ENCODE data around the gene NLGN1.

DNA sequence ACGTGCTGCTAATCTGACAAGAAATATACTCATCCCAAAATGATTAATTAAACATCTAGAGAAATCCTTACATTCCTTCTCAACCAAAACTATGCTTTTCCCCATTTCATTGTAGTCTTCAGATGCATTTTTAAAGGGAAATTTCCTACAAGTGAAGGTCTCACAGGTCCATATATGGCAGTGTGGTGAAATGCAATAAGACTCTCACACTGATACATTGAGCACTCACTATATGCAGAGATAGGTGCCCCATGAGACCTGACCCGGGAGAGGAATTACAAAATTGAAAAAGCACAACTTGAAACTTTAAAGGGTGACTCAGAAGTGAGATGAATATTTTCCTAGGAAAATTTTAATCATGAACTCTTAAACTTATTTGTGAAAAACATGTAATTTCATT lies 832.4 kb downstream of the NLGN1 start:
- TF ChIP-seq, protein P1, sequence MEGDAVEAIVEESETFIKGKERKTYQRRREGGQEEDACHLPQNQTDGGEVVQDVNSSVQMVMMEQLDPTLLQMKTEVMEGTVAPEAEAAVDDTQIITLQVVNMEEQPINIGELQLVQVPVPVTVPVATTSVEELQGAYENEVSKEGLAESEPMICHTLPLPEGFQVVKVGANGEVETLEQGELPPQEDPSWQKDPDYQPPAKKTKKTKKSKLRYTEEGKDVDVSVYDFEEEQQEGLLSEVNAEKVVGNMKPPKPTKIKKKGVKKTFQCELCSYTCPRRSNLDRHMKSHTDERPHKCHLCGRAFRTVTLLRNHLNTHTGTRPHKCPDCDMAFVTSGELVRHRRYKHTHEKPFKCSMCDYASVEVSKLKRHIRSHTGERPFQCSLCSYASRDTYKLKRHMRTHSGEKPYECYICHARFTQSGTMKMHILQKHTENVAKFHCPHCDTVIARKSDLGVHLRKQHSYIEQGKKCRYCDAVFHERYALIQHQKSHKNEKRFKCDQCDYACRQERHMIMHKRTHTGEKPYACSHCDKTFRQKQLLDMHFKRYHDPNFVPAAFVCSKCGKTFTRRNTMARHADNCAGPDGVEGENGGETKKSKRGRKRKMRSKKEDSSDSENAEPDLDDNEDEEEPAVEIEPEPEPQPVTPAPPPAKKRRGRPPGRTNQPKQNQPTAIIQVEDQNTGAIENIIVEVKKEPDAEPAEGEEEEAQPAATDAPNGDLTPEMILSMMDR (IDR thresholded peaks at IDR 0.05): no peak
- TF ChIP-seq POLR2A (IDR thresholded peaks at IDR 0.05): no peak

Data from lower leg skin (tissue), 3 donors.